Fibroblast of skin of left quadriceps (primary cell): ENCODE data around the gene TRAPPC2L.

Source experiments
- DNase-seq, 2 experiments: peaks; one replicate each; pipeline ENCODE4 v3.0.0-alpha.2; 2013; ENCODE audit warnings: low read depth in 2 of 2

TRAPPC2L gene, protein sequence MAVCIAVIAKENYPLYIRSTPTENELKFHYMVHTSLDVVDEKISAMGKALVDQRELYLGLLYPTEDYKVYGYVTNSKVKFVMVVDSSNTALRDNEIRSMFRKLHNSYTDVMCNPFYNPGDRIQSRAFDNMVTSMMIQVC

DNA sequence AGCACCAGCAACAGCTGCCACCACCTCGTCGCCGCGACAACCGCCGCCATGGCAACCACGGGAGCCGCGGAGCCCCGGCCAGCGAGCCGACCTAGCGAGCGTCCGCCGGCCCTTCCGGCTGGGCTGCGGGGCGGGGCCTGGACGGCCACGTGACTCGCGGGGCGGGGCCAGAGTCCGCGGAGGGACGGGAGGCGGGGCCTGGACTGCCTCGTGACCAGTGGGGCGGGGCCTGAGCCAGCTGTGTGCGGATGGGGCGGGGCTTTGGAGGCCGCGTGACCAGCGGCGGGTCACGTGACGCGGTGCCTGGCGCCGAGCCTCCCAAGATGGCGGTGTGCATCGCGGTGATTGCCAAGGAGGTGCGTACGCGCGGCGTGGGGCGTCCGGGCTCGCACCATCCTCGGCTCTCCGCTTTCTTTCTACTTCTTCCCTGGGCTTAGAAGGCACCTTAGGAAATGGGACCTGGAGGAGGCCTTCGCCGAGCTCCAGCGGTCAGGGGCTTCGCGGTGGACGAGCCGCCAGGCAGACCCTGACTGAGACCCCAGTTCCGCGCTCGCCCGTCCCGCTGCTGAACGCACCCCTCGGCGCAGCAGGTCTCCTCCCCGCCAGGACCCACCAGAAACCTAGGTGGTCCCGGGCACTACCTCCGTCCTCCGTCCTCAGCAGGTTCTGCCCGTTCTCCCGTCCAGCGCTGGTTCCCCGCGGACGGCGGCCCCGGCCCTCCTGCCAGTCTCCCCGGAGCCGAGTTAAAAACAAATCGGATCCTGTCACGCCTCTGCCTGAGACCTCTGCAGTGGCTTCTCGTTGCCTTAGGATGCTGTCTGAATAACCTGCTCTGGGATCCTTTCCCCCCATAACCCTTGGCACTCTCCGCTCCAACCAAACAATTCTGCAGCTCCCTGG lies at the start of gene TRAPPC2L, which contains the start of gene GALNS:
Gene TRAPPC2L (plus strand): TSS at position 300 of the 900 bp plus-strand sequence. CDS start 24 bp downstream, at position 324.
Gene GALNS (minus strand): TSS at position 120 of the 900 bp plus-strand sequence. CDS start 70 bp downstream, at position 50.
- DNase-seq, result peak; percentile 84 to 87

DNA sequence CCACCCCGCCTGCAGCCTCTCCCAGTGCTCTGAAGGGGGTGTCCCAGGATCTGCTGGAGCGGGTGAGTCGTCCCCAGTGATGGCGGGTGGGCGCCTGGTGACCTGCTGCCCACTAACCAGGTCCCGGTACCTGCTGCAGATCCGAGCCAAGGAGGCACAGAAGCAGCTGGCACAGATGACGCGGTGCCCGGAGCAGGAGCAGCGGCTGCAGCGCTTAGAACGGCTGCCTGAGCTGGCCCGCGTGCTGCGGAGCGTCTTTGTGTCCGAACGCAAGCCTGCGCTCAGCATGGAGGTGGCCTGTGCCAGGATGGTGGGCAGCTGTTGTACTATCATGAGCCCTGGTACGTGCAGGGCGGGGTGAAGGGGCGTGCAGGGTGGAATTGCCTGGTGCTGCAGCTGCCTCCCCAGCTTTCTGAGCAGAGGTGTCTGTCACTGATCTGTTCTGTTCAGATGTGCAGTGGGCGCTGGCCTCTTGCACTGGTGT lies 49.7 kb upstream of the TRAPPC2L start:
- DNase-seq, result no peak

DNA sequence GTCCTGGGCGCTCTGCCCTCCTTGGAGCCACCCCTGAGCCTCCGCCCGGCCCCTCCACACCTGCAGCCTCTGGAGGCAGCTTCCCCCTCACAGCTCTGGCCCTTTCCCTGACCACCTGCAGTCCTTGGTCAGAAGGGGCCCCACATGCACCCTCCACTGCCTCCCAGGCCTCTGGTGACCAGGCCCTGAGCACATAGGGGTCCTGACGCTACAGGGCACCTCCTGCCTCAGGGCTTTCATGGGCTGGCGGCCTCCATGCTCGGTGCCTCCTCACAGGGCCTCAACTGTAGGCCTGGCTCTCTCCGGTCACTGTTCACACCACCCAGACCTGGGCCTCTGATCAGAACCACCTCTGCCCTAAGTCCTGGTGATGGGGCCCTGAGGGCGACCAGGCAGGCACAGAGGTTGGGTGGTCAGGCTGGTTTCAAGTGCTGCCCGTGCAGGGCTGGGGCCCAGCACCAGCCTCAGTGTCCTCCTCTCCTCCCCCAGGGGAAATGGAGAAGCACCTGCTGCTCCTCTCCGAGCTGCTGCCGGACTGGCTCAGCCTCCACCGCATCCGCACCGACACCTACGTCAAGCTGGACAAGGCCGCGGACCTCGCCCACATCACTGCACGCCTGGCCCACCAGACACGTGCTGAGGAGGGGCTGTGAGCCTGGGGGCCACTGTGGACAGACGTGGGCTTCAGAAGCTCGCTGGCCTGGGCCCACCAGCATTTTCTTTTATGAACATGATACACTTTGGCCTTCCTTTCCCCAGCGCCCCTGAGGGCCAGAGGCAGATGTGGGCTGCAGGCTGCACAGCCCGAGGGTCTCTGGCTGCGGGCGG lies 49.1 kb upstream of the TRAPPC2L start:
- DNase-seq, result no peak

- DNase-seq, result no peak
These were observed 47.8 kb upstream of the TRAPPC2L start for GRCh38 chr16:88809068-88809675.

DNA sequence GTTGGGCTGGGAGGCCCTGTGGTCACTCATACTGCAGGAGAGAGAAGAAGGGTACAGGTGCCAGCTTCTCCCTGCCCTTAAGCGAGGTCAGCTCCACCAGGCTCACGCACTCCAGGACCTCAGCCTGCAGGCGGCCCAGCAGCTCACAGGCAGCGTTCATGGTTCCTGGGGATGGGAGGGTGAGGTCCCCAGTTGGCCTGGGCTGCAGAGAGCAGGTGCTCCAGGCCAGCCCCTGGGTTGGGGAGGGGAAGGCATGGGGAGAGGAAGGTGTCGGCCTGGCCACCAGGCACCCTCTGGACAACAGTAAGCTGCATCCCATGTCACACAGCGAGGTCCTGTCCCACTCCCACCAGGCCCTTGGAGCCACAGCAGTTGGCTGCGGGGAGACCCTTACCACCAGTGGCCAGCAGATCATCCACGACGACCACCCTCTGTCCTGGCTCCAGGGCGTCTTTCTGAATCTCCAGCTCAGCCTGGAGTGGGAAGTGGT lies 47.2 kb upstream of the TRAPPC2L start:
- no peak for DNase-seq

GRCh38 chr16:88810166-88810911 lies 46.6 kb upstream of the TRAPPC2L start:
- no peak for DNase-seq

- peak; percentile 53 to 61 for DNase-seq
These were observed 45.8 kb upstream of the TRAPPC2L start for GRCh38 chr16:88810912-88811768.

- DNase-seq, result peak; percentile 82 to 84
These were observed 45.0 kb upstream of the TRAPPC2L start, which contains the start of gene APRT for GRCh38 chr16:88811769-88812512. Gene APRT (minus strand): TSS chr16:88811928. CDS start chr16:88811899, 29 bp downstream.

- DNase-seq, result no peak
These were observed 44.2 kb upstream of the TRAPPC2L start for GRCh38 chr16:88812513-88813268.

- no peak for DNase-seq
These were observed 43.4 kb upstream of the TRAPPC2L start for GRCh38 chr16:88813269-88814143.

DNA sequence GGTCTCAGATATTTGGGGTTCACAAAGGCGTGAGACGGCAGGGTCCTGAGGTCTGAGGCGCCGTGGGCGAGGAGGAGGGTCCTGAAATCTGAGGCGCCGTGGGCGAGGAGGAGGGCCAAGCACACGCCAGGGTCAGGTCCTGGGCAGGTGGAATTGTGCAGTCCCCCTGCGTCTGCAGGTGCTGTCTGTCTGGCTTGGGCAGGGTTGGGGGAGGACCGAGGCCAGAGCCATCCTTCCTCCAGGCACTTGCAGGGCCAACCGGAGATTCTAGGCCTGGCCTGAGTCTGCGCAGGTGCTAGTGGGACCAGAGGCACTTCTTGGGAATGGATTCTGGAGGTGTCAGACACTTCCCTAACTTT lies 42.8 kb upstream of the TRAPPC2L start:
- DNase-seq, result no peak

DNA sequence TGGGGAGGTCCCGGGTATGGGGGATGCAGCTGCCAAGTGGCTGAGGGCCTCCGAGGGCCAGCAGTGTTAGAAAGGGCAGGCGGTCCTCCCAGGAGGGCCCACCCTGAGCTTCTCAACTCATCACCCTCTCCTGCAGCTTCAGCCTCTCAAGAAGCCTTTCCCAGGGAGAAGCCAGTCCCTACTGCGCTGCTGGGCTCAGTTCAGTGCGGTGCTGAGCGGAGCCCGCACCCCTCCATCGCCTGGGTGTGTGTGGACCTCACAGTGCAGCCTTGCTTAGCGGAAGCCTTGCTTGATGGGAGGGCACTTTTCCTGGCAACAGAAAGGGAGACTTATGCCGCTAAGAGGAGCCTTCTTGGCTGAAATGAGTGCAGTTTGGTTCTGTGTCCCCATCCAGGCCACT lies 41.7 kb upstream of the TRAPPC2L start:
- DNase-seq, result no peak

- DNase-seq, result no peak
These were observed 40.9 kb upstream of the TRAPPC2L start for GRCh38 chr16:88815901-88816589.

DNA sequence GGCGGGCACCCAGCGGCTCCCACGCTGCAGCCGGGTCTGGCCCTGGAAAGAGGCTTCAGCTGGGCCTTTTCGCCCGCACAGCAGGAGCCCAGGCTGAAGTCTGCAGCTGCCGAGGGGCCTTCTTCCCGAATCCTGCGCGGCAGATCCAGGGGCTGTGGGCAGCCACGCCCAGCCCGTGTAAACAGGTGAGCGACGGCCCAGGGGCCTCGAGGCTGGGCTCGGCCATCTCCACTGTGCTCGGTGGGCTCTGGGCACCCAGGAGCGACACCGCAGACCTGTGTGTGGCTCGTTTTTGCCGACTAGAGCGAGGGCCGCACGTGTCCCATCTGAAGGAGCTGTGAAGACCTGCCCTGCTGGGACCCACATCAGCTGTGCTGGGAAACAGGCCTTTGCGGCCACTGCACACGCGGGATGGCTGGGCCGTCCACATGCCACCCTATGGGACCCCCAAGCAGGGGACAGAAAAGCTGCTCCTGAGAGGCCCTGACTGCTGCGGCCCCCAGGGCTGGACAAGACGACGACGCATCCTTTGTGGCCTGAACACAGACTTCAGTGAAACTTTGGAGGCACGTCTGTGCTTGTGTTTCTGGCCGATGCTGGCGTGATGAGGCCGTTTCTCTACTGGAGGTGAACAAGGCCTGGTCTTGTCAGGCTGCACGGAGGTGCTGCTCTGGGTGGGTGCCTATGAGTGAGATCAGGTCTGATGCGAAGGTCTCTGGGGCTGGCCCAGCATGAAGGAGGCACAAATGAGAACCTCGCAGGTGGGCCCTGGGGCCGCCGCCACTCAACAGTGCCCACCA lies 40.0 kb upstream of the TRAPPC2L start:
- DNase-seq, result no peak

DNA sequence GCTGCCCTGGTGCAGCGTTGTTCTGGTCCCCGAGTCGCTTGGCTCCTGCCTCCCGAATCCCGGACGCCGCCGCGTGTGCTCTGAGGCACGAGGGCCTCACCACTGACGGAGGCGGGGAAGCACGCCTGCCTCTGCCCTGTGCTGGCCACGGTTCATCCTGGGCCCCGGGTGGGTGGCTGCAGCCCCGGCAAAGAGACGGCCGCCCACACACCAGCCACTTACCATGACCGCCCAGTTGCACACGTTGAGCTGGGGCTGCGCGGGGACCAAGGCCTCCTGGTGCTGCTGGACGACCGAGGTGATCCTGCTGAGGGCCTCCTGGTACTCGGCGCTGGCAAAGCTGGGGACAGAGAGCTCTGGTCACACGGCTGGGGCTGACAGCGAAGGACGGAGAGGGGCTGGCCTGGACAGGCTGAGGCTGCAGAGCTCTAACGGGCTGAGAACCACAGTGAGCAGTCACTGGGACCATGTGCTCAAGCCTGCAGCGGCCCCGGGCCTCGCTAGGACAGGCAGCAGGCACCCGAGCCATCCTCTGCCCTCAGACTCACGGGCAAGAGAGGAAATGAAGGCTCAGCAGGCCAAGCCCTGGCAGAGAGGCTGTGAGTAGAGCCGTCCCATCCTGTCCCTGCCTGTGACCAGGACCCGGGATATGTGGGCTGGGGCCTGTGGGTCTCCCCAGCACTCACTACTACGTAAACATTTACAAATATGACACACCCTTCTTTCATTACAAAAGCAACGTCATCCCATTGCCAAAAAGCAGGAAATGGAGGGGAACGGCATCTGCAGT lies 38.9 kb upstream of the TRAPPC2L start:
- no peak for DNase-seq
